ENCODE measurements around the gene OTUB1. TPM values are rescaled to one million over a fixed set of nuclear protein-coding genes. Genes with fewer than 3 reads are reported as not detected.

OTUB1 gene
- total RNA-seq, 2 donors from 2014 or later: 87.7 to 95.1 TPM

GRCh38 chr11:64039012-64039665 is 52.9 kb downstream of the OTUB1 start:
- H3K27ac ChIP-seq (ENCODE audit: low read depth, low read length): no peak overlapping the region
- DNase-seq: no peak
- H3K36me3 ChIP-seq (ENCODE audit: control insufficient read depth, insufficient read depth, low read length): no peaks in the 10 kb centered on the region
- no peaks in the 10 kb centered on the region for H3K36me3 Mint-ChIP-seq (ENCODE audit: low read depth)
- H3K4me3 ChIP-seq (ENCODE audit: low read length): no peak overlapping the region
- H3K4me3 Mint-ChIP-seq: no peak overlapping the region
- H3K9me3 Mint-ChIP-seq: no peaks in the 10 kb centered on the region
- no peaks in the 10 kb centered on the region for H3K9me3 ChIP-seq (ENCODE audit: control insufficient read depth, low read length)
- H3K27ac Mint-ChIP-seq: no peak overlapping the region
- peaks cover 81% of the 10 kb centered on the region for H3K27me3 Mint-ChIP-seq (ENCODE audit: insufficient read depth)
- peaks cover 8% of the 10 kb centered on the region for H3K4me1 Mint-ChIP-seq
- H3K9ac ChIP-seq (ENCODE audit: extremely low read depth, low read length, poor library complexity, severe bottlenecking): no peak overlapping the region
- TF ChIP-seq CTCF (conservative IDR thresholded peaks at IDR 0.05): no peak
- WGBS, 2 experiments (ENCODE audit: insufficient coverage in 1 of 2, insufficient read length in 1 of 2): 85 to 89% methylated on average over 7 to 16 of the region's 16 CpGs
- H3K27me3 ChIP-seq (ENCODE audit: control insufficient read depth, insufficient read depth, low read length, poor library complexity, severe bottlenecking): peaks cover 56% of the 10 kb centered on the region
- H3K4me1 ChIP-seq (ENCODE audit: control insufficient read depth, insufficient read depth, low read length): no peaks in the 10 kb centered on the region

- peaks cover 81% of the 10 kb centered on the region for H3K27me3 Mint-ChIP-seq (ENCODE audit: insufficient read depth)
- H3K27ac ChIP-seq (ENCODE audit: low read depth, low read length): no peak overlapping the region
Measured at GRCh38 chr11:64040684-64041322, 54.6 kb downstream of the OTUB1 start.

DNA sequence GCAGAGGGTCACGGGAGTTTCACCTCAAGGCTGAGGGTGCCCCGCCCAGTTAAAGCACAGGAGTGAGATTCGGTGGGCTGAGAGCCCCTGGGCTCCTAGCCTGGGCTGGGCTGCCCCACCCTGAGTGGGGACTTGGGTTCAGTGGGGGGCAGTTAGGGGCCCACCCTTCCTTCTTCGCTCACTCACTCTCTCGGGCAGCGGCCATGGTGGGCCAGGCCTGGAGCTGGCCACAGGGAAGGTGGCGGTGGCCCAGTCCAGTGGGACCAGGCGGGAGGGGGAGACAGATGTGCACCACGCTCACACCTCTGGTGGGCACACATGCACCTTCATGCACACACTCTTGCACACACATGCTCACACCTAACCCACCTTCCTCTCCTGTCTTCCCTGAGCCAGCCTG is 55.6 kb downstream of the OTUB1 start:
- no peak overlapping the region for H3K27ac Mint-ChIP-seq
- no peaks in the 10 kb centered on the region for H3K9me3 Mint-ChIP-seq
- Histone ChIP-seq H3K9ac (ENCODE audit: extremely low read depth, low read length, poor library complexity, severe bottlenecking) (no peak overlapping the region), H3K27ac (ENCODE audit: low read depth, low read length) (no peak overlapping the region), H3K4me3 (ENCODE audit: low read length) (no peak overlapping the region), H3K36me3 (ENCODE audit: control insufficient read depth, insufficient read depth, low read length) (no peaks in the 10 kb centered on the region), H3K9me3 (ENCODE audit: control insufficient read depth, low read length) (no peaks in the 10 kb centered on the region), H3K4me1 (ENCODE audit: control insufficient read depth, insufficient read depth, low read length) (no peaks in the 10 kb centered on the region), H3K27me3 (ENCODE audit: control insufficient read depth, insufficient read depth, low read length, poor library complexity, severe bottlenecking) (peaks cover 34% of the 10 kb centered on the region)
- H3K27me3 Mint-ChIP-seq (ENCODE audit: insufficient read depth): peaks cover 83% of the 10 kb centered on the region
- H3K4me1 Mint-ChIP-seq: peaks cover 6% of the 10 kb centered on the region
- no peak overlapping the region for H3K4me3 Mint-ChIP-seq
- 95 to 100% methylated on average over 1 to 9 of the region's 9 CpGs for WGBS, 2 experiments (ENCODE audit: insufficient coverage in 1 of 2, insufficient read length in 1 of 2)
- no peak for TF ChIP-seq CTCF (conservative IDR thresholded peaks at IDR 0.05)
- H3K36me3 Mint-ChIP-seq (ENCODE audit: low read depth): no peaks in the 10 kb centered on the region
- no peak for DNase-seq

More at GRCh38 chr11:64040684-64041322, 54.6 kb downstream of the OTUB1 start:
- no peaks in the 10 kb centered on the region for H3K9me3 Mint-ChIP-seq
- peaks cover 43% of the 10 kb centered on the region for H3K27me3 ChIP-seq (ENCODE audit: control insufficient read depth, insufficient read depth, low read length, poor library complexity, severe bottlenecking)
- 67 to 69% methylated on average over 7 to 17 of the region's 20 CpGs for WGBS, 2 experiments (ENCODE audit: insufficient coverage in 1 of 2, insufficient read length in 1 of 2)
- H3K4me3 Mint-ChIP-seq: no peak overlapping the region
- H3K4me1 Mint-ChIP-seq: peaks cover 6% of the 10 kb centered on the region
- no peaks in the 10 kb centered on the region for H3K9me3 ChIP-seq (ENCODE audit: control insufficient read depth, low read length)
- H3K4me1 ChIP-seq (ENCODE audit: control insufficient read depth, insufficient read depth, low read length): no peaks in the 10 kb centered on the region
- H3K9ac ChIP-seq (ENCODE audit: extremely low read depth, low read length, poor library complexity, severe bottlenecking): no peak overlapping the region
- H3K36me3 Mint-ChIP-seq (ENCODE audit: low read depth): no peaks in the 10 kb centered on the region
- H3K4me3 ChIP-seq (ENCODE audit: low read length): no peak overlapping the region
- no peak overlapping the region for H3K27ac Mint-ChIP-seq
- DNase-seq: peak; percentile 85
- TF ChIP-seq CTCF (conservative IDR thresholded peaks at IDR 0.05): peak; percentile 82
- no peaks in the 10 kb centered on the region for H3K36me3 ChIP-seq (ENCODE audit: control insufficient read depth, insufficient read depth, low read length)
